PC-9 (cell line): ENCODE data around the gene SGO2. TPM values are rescaled to one million over a fixed set of nuclear protein-coding genes. Genes with fewer than 3 reads are reported as not detected.

Source experiments
- BruUV-seq: library from RNA; stranded (reverse); fragments of 400-500 nt; replicated peaks from 2 replicates; lab custom pipeline; 2021; lab: Mats Ljungman, UMichigan
- CTCF ChIA-PET: fragments of 300-600 bp; sonication (Branson Sonifier 250); formaldehyde crosslinking; loops from one replicate; lab custom pipeline; 2022; ENCODE audit warnings: antibody characterized with exemption; lab: Charles Lee
- POLR2A ChIA-PET: fragments of 300-600 bp; sonication (Branson Sonifier 250); formaldehyde crosslinking; loops from one replicate; lab custom pipeline; 2022; ENCODE audit warnings: antibody characterized with exemption; ENCODE audit not compliant: unreplicated experiment; lab: Charles Lee
- DNase-seq, 2 experiments: peaks; one replicate each; pipeline versions ENCODE4 v3.0.0 to v3.0.0-alpha.2; 2015 to 2022; ENCODE audit warnings: mixed read lengths in 1 of 2
- H2AFZ ChIP-seq: fragments of 200-600 bp; sonication (generic); 2 replicates; pipeline ENCODE4 v1.8.1; 2017; ENCODE audit warnings: antibody characterized with exemption
- H3F3A ChIP-seq: fragments of 200-600 bp; sonication (generic); 2 replicates; pipeline ENCODE4 v1.8.1; 2017; ENCODE audit warnings: antibody characterized with exemption, mild to moderate bottlenecking, low read depth; ENCODE audit not compliant: insufficient read depth
- H3K27ac ChIP-seq: fragments of 200-600 bp; sonication (generic); 2 replicates; pipeline ENCODE4 v1.6.1; 2016; ENCODE audit warnings: mixed run types
- H3K27me3 ChIP-seq: fragments of 200-600 bp; sonication (generic); 2 replicates; pipeline ENCODE4 v1.6.1; 2016; ENCODE audit warnings: low read depth, mixed run types; ENCODE audit not compliant: insufficient read depth
- H3K36me3 ChIP-seq: fragments of 200-600 bp; sonication (generic); 2 replicates; pipeline ENCODE4 v1.6.1; 2016; ENCODE audit warnings: low read depth, mixed run types
- H3K4me1 ChIP-seq: fragments of 200-600 bp; sonication (generic); replicated peaks from 2 replicates; pipeline ENCODE4 v1.6.1; 2016; ENCODE audit warnings: mixed run types; ENCODE audit not compliant: insufficient read depth
- H3K4me2 ChIP-seq: fragments of 200-600 bp; sonication (generic); 2 replicates; pipeline ENCODE4 v1.6.1; 2017; ENCODE audit warnings: mixed run types
- H3K4me3 ChIP-seq: fragments of 200-600 bp; sonication (generic); 2 replicates; pipeline ENCODE4 v1.6.1; 2016; ENCODE audit warnings: mixed run types
- H3K79me2 ChIP-seq: fragments of 200-600 bp; sonication (generic); 2 replicates; pipeline ENCODE4 v1.6.1; 2017; ENCODE audit warnings: low read depth, mixed run types
- H3K9me2 ChIP-seq: fragments of 200-600 bp; sonication (generic); 2 replicates; pipeline ENCODE4 v1.8.1; 2017; ENCODE audit warnings: mild to moderate bottlenecking; ENCODE audit not compliant: insufficient read depth
- H3K9me3 ChIP-seq: fragments of 200-600 bp; sonication (generic); 2 replicates; pipeline ENCODE4 v1.8.1; 2016; ENCODE audit warnings: low read depth; ENCODE audit not compliant: insufficient read depth
- H4K20me1 ChIP-seq: fragments of 200-600 bp; sonication (generic); 2 replicates; pipeline ENCODE4 v1.8.1; 2017; ENCODE audit not compliant: insufficient read depth
- CTCF ChIP-seq: fragments of 200-600 bp; sonication (generic); conservative IDR thresholded peaks from 2 replicates; pipeline ENCODE4 v1.6.1; 2017; ENCODE audit warnings: mixed run types, antibody characterized with exemption, mild to moderate bottlenecking, moderate library complexity
- EZH2 ChIP-seq: fragments of 200-600 bp; sonication (generic); IDR thresholded peaks from 2 replicates; pipeline ENCODE4 v1.8.0; 2017; ENCODE audit warnings: antibody characterized with exemption, low read depth
- intact Hi-C: fragments of 100-400 bp; cut with micrococcal nuclease; formaldehyde crosslinking; loops from one replicate; pipeline ENCODE4 v1.10.0; 2022; ENCODE audit not compliant: unreplicated experiment
- total RNA-seq: library from RNA; stranded (reverse); gene quantifications from 2 replicates; pipeline ENCODE4 v1.2.3, GENCODE V29; 2021

SGO2 gene
- total RNA-seq, 1 experiment from 2014 or later = 25.0 TPM

GRCh38 chr2:200523158-200523557 is 2.8 kb upstream of the SGO2 start:
- intact Hi-C loops = no loop called here
- Histone ChIP-seq H3F3A (no peaks in the 10 kb centered on the region), H3K4me2 (no peak overlapping the region), H4K20me1 (no peaks in the 10 kb centered on the region), H3K79me2 (peaks cover 18% of the 10 kb centered on the region), H2AFZ (no peak overlapping the region), H3K27me3 (no peaks in the 10 kb centered on the region), H3K36me3 (no peaks in the 10 kb centered on the region), H3K27ac (no peak overlapping the region), H3K9me3 (peaks cover under 1% of the 10 kb centered on the region; the same call in 1 of the 2 replicates), H3K4me1 (peaks cover 19% of the 10 kb centered on the region), H3K4me3 (no peak overlapping the region), H3K9me2 (no peaks in the 10 kb centered on the region)
- no peak for TF ChIP-seq CTCF
- no peak for TF ChIP-seq EZH2
- DNase-seq = no peak
- BruUV-seq = no TSS peak
- ChIA-PET CTCF (interaction anchor here (0.6 kb wide), 1 partner anchor 569 kb away, joined by 4 read pairs; no protein-coding TSS in a partner anchor), POLR2A (no interaction called here)

- Histone ChIP-seq H2AFZ (no peak overlapping the region), H3K27ac (no peak overlapping the region), H3K9me2 (no peaks in the 10 kb centered on the region), H3K4me2 (no peak overlapping the region), H3K36me3 (no peaks in the 10 kb centered on the region), H3K4me1 (peaks cover 19% of the 10 kb centered on the region), H4K20me1 (no peaks in the 10 kb centered on the region), H3K79me2 (peaks cover 22% of the 10 kb centered on the region), H3K4me3 (no peak overlapping the region), H3K27me3 (no peaks in the 10 kb centered on the region), H3K9me3 (no peaks in the 10 kb centered on the region), H3F3A (no peaks in the 10 kb centered on the region)
- no peak for DNase-seq
- no peak for TF ChIP-seq EZH2
- intact Hi-C loops = no loop called here
- CTCF ChIA-PET = interaction anchor here (0.6 kb wide), 1 partner anchor 569 kb away, joined by 4 read pairs; no protein-coding TSS in a partner anchor
- POLR2A ChIA-PET = no interaction called here
- BruUV-seq = no TSS peak
Measured at GRCh38 chr2:200523604-200524003, 2.4 kb upstream of the SGO2 start.

DNA sequence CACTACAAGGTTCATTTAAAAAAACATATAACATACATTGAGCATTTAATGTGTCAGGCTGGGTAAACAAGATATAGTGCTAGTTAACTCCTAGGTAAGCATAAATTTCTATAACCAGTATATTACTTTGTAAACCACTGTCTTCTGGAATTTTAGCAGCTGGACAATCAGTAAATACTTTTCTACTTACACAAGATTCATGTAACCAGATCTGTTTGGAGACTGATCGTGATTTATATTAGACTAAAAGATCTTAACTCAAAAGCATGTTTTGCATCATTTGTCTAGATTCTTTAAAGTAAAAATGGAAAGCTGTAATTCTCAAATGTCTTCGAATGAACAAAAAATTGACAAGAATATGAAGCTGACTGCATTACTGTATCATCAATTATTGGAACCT is 941 bp upstream of the SGO2 start:
- Histone ChIP-seq H3K27ac (no peak overlapping the region), H3K9me2 (no peaks in the 10 kb centered on the region), H3K79me2 (peaks cover 37% of the 10 kb centered on the region), H3K4me1 (peaks cover 19% of the 10 kb centered on the region), H3F3A (no peaks in the 10 kb centered on the region), H3K36me3 (no peaks in the 10 kb centered on the region), H4K20me1 (no peaks in the 10 kb centered on the region), H3K9me3 (no peaks in the 10 kb centered on the region), H3K27me3 (no peaks in the 10 kb centered on the region), H2AFZ (peak overlapping the region; percentile 89), H3K4me3 (peak overlapping the region; percentile 78; the same call in 1 of the 2 replicates), H3K4me2 (peak overlapping the region; percentile 83)
- no peak for DNase-seq
- intact Hi-C loops = loop anchor here (5.0 kb wide), 1 partner anchor 543 kb away; no protein-coding TSS in a partner anchor
- ChIA-PET CTCF (no interaction called here), POLR2A (no interaction called here)
- BruUV-seq = no TSS peak
- no peak for TF ChIP-seq CTCF
- no peak for TF ChIP-seq EZH2

DNA sequence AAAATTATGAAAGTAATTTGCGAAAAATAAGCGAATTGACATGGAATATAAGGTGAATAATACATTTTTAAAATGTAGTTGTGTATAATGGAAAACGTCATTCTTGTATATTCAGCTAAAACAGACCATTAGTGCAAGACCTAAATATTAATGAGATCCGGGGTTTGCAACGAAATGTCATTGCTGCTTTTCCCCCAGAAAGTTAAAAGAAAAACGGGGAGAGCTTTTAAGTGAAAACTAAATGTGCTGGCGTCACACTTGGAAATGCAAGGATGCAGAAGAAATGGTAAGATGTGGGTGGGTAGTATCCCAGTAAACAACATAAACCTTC is 491 bp upstream of the SGO2 start:
- H4K20me1 ChIP-seq = no peaks in the 10 kb centered on the region
- H3K9me2 ChIP-seq = no peaks in the 10 kb centered on the region
- H3K4me1 ChIP-seq = peaks cover 19% of the 10 kb centered on the region
- no peaks in the 10 kb centered on the region for H3K36me3 ChIP-seq
- H2AFZ ChIP-seq = peak overlapping the region; percentile 89
- no peaks in the 10 kb centered on the region for H3F3A ChIP-seq
- peaks cover 42% of the 10 kb centered on the region for H3K79me2 ChIP-seq
- ChIA-PET CTCF (no interaction called here), POLR2A (no interaction called here)
- DNase-seq = no peak
- H3K27me3 ChIP-seq = no peaks in the 10 kb centered on the region
- TF ChIP-seq EZH2 (no peak), CTCF (no peak)
- H3K4me2 ChIP-seq = peak overlapping the region; percentile 83
- no peaks in the 10 kb centered on the region for H3K9me3 ChIP-seq
- H3K4me3 ChIP-seq = peak overlapping the region; percentile 78
- no peak overlapping the region for H3K27ac ChIP-seq
- BruUV-seq = no TSS peak
- intact Hi-C loops = loop anchor here (5.0 kb wide), 1 partner anchor 543 kb away; no protein-coding TSS in a partner anchor
